GM18507 (cell line): ENCODE results near the gene METTL26.
"Not testable (repeated sequence)": the region's sequence is repeated elsewhere in the genome, so short reads cannot be mapped to it uniquely, and the experiment has no call there.

Experiments used
- DNase-seq: peaks from one replicate; pipeline ENCODE4 v3.0.0; 2011; ENCODE audit warnings: low read depth; ENCODE audit not compliant: insufficient read length; ENCODE audit errors: extremely low spot score
- FAIRE-seq: peaks from 2 replicates; lab custom pipeline; 2011; peaks lifted over from hg19 to GRCh38; lab: Jason Lieb, UNC

Gene METTL26

DNA sequence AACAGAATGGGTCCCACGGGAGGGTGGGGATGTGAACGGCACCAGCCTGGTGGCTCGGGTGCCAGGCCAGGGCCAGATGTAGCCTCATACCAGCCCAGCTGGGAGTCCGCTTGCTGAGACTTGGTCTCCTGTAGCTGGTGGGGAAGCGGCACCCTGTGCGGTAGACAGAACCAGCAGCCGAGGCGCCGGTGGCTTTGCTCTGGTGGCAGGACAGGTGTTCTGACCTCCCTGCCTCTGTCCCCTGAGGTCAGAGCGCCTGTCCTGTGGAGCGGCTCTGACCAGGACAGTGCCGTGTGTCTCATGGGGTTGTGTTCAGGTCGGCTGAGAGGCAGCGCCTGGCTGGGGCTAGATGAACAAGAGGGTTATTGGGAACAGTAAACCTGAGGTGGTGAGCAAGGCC lies 26.1 kb downstream of the METTL26 start:
- FAIRE-seq, result no peak
- no peak for DNase-seq

- no peak for FAIRE-seq
- no peak for DNase-seq
Observed at GRCh38 chr16:609316-609715, 26.8 kb downstream of the METTL26 start.

GRCh38 chr16:608019-608418 lies 28.1 kb downstream of the METTL26 start:
- DNase-seq (no peak), FAIRE-seq (no peak)

DNA sequence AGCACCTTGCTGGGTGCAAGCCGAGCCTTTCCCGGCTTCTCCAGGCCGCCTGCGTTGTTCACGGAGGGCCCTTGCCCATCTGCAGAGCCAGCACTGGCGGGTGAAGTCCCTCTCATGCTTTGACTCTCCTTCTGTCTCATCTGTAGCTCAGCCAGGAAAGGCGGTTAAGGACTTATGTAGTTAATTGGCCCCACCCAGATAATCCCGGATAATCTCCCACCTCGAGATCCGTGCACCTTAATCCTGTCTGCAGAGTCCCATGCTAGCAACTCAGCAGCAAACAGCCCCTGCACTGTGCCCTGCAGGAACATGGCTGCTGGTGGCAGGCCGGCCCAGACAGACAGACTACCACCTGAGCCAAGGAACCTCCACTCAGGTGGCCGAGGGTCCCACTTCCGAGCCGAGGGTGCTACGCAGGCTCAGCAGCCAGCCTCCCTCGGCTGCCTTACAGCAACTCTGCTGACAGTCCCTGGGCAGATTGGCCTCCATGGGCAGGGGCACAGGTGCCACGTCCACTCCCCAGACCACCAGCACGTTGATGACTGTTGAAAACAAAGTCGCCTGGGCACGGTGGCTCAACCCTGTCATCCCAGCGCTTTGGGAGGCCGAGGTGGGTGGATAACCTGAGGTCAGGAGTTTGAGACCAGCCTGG lies 29.3 kb downstream of the METTL26 start:
- no peak for DNase-seq
- no peak for FAIRE-seq

DNA sequence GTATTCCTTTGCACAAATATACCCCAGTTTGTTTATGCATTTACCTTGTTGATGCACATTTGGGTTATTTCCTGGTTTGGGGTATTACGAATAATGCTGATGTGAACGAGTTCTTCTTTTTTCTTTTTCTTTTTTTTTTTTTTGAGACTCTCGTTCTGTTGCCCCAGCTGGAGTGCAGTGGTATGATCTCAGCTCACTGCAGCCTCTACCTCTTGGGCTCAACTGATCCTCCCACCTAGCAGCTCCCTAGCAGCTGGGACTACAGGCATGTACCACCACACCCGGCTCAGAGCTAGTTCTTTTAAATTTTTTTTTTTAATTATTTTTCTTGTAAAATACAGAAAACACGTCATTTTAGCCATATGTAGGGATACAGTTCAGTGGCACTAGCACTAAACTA lies 32.2 kb downstream of the METTL26 start:
- no peak for DNase-seq
- no peak for FAIRE-seq

GRCh38 chr16:600781-601180 lies 35.3 kb downstream of the METTL26 start:
- no peak for FAIRE-seq
- no peak for DNase-seq

DNA sequence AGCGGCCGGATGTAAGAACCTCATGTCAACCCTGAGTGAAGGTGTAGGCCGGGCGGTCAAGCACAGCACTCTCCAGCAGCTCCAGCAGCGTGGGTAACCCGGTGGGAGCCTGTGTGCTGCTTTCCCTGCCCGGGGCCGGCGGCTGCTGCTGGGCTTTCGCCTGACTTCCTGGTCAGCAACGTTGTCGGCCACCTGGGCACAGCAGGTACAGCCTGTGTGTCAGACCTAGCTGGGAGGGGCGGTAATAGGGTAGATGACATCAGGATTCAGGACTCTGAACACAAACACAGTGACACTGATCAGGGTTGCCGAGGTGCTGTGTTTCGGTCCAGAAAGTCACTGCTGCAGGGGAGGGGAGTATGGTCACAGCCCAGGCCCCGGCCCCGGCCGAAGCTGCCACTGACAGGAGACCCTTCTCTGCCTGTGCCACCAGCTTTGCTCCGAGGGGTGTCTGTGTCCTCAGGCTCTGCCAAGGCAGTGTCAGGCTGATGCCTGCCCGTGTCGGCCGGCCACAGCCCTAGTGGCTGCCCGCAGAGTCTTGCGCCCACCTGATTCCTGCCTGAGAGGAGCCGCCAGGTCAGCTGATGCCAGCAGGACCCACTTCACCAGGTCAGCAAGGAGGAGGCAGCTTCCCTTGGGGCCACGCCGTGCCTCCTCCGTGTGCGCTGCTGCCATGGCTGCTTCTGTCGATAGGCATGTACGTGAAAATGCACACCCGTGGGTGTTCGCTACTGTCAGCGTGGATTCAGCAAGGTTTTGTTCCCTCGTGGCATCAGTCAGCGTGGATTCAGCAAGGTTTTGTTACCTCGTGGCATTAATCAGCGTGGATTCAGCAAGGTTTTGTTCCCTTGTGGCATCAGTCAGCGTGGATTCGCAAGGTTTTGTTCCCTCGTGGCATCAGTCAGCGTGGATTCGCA lies 37.0 kb downstream of the METTL26 start:
- DNase-seq (no peak), FAIRE-seq (no peak)

DNA sequence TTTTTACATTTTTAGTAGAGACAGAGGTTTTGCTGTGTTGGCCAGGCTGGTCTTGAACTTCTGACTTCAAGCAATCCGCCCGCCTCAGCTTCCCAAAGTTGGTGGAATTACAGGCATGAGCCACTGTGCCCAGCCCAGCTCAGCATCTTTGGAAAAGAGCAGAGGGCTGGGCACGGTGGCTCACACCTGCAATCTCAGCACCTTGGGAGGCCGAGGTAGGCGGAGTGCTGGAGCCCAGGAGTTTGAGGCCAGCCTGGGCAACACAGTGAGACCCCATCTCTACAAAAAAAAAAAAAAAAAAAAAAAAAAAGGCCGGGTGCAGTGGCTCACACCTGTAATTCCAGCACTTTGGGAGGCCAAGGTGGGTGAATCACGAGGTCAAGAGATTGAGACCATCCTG lies 38.5 kb downstream of the METTL26 start:
- FAIRE-seq, DNase-seq: not testable (repeated sequence)

GRCh38 chr16:596736-597060 lies 39.4 kb downstream of the METTL26 start:
- FAIRE-seq, result no peak
- no peak for DNase-seq

GRCh38 chr16:595942-596735 lies 40.0 kb downstream of the METTL26 start:
- DNase-seq, result no peak
- no peak for FAIRE-seq

- FAIRE-seq (no peak), DNase-seq (no peak)
Observed at GRCh38 chr16:595094-595528, 41.0 kb downstream of the METTL26 start.

DNA sequence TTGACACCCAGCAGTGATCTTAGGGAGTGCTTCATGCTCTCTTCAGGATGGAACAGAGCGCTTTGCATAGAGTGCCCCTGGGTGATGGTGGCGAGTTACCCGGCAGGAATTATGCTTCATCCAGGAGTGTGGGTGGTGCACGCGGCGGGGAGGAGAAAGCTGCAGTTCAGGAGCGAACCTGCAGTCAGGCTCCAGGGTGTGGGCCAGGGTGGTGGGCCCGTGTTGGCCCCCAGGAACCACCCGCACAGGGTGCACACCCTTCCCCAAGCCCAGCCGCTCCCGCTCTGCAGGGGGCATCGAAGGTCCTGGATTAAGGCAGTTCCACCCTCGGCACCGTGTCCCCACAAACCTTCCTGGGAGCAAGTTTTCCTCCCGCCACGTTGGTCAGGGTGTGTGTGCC lies 42.3 kb downstream of the METTL26 start:
- no peak for FAIRE-seq

GRCh38 chr16:593406-593805 lies 42.7 kb downstream of the METTL26 start:
- FAIRE-seq (no peak), DNase-seq (no peak)

More for the DNA sequence above, 42.3 kb downstream of the METTL26 start:
- DNase-seq, result no peak

GRCh38 chr16:592518-593306 lies 43.4 kb downstream of the METTL26 start:
- DNase-seq (no peak), FAIRE-seq (no peak)

- no peak for DNase-seq
- FAIRE-seq, result no peak
Observed at GRCh38 chr16:591892-592517, 44.1 kb downstream of the METTL26 start.

GRCh38 chr16:591231-591630 lies 44.9 kb downstream of the METTL26 start:
- no peak for DNase-seq
- no peak for FAIRE-seq

GRCh38 chr16:590815-591200 lies 45.3 kb downstream of the METTL26 start:
- DNase-seq (no peak), FAIRE-seq (no peak)

DNA sequence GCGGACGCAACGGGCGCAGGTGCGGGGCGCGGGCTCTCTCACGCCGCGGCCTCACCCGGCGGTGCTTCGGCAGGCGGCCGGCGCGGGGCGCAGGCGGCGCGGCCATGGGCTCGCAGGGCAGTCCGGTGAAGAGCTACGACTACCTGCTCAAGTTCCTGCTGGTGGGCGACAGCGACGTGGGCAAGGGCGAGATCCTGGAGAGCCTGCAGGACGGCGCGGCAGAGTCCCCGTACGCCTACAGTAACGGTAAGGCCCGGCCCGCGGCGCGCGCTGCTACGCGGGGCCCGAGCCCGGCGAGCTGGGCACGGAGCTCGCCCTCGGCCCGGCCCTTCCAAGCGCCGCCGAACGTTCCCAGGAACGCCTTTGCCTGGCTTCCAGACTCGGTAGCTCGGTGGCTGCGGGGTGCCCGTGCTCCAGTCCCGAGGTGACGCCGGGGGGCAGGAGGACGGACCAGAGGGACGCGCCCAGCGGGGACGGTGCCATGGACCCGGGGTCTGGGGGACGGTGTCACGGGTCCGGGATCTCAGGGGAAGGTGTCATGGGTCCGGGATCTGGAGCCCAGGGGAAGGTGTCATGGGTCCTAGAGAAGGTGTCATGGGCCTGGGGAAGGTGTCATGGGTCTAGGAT lies 45.8 kb downstream of the METTL26 start:
- no peak for DNase-seq
- FAIRE-seq, result no peak
